Glomerular endothelial cell (primary cell): ENCODE measurements around the gene ARHGAP4. TPM values are rescaled to one million over a fixed set of nuclear protein-coding genes. Genes with fewer than 3 reads are reported as not detected.
A peak's percentile ranks its signal among the peaks of the same experiment; 100 is the strongest.

Experiments
- DNase-seq: peaks from one replicate; pipeline ENCODE4 v3.0.0-alpha.2; 2011; ENCODE audit warnings: low read depth, low spot score; ENCODE audit errors: extremely low read depth
- total RNA-seq: library from RNA; depleted of rRNA; stranded (reverse); fragments of >200 nt; gene quantifications from 2 replicates; pipeline ENCODE4 v1.2.3, GENCODE V29; 2015

ARHGAP4 gene
- total RNA-seq, 1 donor from 2014 or later, result 24.2 TPM

DNA sequence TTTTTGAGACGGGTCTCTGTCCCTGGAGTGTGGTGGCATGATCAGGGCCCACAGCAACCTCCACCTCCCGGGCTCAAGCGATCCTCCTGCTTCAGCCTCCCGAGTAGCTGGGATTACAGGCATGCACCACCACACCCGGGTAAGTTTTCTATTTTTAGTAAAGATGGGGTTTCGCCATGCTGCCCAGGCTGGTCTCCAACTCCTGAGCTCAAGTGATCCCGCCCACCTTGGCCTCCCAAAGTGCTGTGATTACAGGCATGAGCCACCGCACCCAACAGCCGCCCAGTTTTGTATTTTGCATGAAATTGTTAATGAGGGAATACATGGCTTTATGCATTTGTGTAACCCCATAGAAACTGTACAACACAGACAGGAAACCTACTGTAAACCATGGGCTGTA is 2.8 kb upstream of the ARHGAP4 start:
- DNase-seq, result no peak

DNA sequence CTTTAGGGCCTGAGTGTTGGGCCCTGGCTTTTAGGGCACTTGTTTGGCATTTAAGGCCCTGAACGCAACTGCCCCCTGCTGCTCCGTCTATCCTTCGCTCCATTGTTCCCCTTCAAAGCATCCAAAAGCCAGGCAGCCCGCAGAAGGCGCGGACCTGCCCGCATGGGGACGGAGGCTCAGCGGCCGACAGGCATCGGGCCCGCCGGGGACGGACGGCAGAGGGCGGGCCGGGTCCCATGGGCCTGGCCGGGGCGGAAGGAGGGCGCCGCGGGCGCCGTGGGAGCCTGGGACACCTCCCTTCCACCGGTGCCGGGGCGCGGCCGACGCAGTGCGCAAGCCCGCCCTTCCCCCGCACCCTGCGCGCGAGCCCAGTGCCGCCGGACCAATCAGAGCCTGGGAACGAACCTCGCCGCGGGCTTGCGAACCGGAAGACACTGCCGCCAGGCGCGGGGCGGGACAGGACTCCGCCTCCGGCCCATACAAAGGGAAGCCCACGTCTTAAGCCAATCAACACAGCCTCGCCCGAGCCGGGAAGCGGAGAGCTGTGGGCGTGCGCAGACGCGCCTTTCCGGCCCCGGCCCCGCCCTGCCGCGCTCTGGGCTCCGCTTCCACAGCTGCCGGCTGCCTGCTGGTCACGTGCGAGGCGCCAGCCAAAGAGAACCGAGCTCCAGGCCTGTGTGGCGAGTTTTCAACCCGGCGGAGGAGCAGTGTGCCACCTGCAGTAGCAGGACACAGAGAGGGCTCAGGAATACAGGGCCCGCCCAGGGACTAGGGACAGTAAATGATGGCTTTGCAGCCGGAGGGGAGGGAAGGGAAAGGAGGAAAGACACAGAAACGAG is 2.1 kb upstream of the ARHGAP4 start:
- DNase-seq, result peak; percentile 68

DNA sequence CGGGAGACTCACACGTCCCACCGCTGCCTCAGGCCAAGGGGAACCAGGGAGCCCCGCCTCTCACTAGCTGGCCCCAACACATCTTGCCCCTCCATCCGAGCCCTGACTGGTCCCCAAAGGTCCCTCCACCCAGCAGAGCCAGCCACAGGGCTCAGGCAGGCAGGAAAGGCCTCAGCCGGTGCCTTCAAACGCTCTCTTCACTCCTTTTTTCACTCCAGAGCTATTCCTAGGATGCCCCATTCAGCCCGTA is 1.5 kb upstream of the ARHGAP4 start:
- DNase-seq, result no peak

DNA sequence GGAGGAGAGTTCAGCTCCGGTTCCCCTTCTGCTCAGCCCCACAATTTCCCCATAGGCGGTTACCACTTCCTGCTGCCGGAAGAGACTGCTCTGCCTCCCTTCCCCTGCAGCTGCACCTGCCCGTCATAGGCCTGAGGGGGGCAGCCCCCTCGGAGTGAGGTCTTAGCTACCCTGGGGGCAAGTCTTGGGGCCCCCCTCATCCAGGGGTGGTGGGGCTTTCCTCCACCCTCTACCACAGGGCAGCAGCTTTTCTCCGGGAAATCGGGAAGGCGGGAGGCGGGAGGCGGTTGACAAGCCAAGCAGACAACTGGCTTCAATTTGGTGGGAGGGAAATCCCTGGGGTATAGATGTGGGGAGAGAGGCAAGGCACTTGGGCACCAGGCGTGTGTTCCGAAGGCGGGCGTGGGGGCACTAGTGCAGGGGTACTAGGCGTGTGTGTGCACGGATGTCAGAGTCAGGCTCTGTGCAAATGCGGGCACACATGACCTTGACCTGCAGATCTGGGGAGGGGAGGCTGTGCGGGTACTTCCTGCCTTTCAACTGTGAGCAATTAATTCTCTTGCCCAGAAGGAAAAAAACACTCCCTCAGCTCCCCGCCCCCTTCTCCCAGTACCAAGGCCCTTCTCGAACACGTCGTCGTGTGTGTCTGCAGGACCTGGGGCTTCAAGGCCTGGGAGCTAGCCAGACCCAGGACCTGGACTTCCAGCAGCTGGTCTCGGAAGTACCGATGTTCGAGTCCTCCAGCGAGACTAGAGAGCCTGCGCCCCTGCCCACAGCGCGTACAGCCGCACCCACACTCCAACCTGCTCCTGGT is 1.0 kb upstream of the ARHGAP4 start:
- no peak for DNase-seq

DNA sequence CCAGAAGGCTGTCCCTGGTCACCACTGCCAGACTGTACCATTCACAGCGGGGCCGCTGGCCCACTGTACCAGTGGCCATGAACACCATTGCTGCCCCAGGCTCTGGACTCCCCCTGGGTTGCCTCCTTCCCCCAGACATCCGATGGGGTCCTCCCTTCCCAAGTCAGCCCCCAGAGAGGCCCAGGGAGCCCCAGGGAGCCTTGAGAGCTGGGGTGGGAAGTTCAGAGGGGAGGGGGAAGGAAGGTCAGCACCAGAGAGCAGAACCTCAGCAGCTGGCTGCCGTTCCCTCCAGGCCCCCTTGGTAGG is 441 bp upstream of the ARHGAP4 start:
- no peak for DNase-seq

DNA sequence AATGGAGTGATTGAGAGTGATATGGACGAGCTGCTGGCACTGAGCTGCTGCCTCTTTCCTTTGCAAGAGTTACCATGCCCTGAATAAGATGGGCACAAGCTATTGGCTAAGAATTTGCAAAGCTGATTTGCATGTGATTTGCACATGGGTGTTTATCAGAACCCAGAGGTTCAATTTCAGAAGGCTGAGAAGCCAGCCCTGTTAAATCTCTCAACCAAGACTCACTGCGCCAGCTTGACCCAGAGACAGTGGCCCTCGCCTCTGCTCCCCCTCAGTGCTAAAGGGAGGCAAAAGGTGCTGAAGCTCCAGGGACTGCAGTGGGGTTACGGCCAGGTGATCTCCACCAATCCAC is 701 bp downstream of the ARHGAP4 start:
- no peak for DNase-seq

DNA sequence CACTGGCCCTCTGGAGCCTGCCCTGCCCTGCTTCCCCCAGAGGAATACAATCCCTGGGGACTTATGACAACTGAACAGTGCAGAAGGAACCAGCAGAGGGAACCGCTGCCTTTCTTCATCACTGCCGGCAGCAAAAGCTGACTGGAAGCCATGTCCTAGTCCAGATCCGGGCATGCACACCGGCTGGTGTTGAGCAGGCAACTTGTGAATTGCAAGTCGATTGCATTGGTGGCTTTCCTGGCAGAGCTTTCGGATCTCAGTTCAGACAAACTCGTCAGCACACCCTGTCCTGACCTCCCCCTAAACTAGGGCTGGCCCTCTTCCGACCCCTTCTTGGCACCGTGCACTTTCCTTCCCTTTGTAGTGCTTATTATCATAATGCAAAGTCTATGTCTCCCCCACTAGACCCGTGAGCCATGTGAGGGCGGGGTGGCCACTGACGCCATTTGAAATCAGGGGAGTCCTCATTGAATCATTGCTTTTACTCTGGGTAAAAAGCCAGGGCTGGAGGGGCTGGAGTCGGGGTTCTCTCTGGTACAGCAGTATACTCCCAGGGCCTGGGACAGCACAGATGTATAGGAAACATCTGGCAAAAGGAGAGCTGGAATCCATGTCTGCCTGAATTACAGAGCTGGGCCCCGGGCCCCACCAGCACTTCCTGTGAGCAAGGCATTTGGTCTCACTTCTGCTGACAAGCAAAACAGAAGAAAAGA is 1.8 kb downstream of the ARHGAP4 start:
- no peak for DNase-seq

DNA sequence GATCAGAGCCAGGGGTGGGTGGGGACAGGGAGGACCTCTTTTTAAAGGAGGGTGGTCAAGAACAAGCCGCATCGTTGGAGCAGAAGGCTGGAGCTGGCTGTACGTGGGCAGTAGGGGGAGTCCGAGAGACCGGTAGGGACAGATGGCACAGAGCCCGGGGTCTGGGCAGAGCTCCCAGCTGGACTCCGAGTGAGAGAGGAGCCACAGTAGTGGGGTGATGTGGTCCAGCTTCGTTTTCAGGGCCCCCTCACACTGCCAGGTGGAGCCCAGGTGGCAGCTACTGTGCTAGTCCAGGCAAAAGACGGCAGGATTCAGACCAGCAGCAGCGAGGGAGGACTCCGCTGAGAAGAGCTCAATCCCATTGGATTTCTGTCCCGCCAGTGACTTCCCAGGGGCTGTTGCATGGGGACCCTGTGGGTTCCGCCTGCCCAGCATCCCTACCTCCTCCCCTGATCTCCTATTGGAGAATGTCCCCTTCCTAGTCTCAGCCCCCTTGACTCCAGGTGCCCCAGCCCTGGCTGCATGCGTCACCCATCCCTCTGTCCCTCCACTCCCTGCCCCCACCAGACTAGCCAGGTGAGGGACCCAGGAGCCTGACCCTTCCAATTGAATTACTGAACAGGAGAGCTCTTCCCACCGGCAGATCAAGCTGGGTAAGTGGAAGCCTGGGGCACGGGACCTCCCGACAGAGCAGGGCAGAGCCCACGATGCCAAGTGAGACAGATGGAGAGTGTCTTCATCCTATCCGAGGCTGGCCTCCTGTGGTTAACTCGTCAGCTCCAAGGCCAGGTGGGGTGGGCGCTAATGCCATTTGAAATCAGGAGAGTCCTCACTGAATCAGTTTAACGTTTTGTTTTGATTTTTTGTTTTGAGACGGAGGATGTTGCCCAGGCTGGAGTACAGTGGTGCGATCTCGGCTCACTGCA is 2.9 kb downstream of the ARHGAP4 start:
- no peak for DNase-seq

DNA sequence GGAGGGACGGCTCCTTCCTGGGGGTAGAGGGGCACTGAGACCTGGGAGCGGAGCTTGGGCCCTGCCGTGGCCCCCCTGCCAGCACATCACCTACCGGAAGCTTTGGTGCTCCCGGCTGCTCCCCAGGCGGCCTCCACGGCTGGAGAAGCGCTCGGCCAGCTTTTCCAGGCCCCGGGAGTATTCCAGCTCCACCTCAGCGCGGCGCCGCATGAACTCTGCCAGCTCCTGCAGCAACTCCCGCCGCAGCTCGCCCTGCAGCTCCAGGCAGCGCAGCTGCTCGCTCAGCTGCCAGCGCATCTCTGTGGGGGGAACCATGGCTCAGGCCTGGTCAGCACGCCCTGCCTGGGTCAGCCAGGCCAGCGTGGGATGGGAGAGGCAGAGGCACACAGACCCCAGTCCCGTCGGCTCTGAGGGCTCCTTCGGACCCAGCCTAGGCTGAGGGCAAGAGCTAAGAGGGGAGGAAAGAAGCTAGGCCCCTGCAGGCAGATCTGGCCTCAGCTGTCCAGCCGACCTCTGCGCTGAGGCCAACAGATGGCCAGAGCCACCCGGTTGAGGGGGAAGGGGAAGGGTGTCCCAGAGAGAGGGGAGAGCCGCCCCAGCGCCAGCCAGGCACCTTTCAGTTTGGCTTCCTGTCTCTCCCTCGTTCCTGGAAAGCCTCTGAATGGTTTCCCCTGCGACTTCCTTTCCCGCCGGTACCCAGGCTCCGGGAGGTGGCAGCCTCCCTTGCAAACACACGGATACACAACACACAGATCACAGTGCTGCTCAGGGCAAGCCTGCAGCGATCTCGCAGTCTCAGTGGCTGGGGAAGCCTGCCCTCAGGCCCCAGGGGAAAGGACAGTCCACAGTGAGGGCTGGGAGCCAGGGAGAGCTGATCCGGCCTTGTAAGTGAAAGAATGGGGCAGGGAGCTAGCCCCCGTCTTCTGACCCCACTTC is 4.3 kb downstream of the ARHGAP4 start:
- no peak for DNase-seq

DNA sequence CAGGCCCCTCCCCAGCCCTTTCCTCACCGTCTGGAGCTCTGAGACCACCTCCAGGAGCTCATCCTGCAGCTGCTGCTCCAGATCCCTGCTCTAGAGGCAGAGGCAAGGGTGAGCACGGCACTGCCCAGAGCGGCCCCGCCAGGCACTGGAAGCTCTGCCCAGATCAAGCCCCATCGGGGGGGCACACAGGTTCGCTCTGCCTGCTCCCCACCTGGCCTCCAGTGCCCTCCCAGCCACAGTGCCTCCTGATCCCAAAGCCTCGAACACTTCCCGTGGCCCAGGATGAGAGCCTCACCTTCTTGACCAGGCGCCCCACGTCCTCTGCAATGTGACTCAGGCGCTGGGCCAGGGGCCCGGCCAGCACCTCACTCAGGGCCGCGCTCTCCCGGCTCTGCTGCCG is 5.0 kb downstream of the ARHGAP4 start:
- no peak for DNase-seq

DNA sequence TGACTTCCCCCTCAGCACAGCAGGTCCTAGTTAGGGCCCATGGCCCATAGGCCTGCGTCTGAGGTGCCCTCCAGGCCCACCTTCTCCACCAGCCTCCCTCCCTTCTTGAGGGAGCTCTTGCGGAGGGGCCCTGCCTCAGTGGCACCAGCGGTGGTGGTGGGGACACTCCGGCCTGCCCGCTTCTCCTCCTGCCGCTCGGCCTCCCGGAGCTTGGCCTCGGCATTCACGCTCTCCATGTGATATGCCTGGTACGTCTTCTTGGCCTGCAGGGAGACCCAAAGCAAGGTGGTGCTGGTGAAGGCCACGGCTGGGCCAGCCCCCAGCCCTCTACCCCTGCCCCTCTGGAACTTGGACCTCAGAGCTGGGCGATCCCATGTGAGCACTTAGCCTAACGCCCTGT is 5.5 kb downstream of the ARHGAP4 start:
- no peak for DNase-seq

DNA sequence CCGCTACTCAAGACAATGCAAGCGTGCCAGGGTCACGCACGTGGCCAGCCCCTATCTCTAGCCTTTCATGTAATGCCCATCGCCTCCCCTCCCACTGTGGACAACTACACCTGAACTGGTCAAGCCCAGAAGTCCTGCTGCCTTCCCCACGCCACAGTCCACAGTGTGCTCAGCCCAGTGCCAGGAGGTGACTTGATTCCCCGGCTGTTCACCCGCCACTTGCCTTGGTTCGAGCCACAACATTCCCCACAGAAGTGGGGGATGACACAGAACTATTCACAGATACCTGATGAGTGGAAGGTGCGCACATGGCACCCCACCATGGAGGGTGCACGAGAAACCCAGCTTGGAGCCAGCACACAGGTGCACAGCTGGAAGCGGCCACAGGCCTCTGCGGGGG is 6.8 kb downstream of the ARHGAP4 start:
- DNase-seq, result no peak

DNA sequence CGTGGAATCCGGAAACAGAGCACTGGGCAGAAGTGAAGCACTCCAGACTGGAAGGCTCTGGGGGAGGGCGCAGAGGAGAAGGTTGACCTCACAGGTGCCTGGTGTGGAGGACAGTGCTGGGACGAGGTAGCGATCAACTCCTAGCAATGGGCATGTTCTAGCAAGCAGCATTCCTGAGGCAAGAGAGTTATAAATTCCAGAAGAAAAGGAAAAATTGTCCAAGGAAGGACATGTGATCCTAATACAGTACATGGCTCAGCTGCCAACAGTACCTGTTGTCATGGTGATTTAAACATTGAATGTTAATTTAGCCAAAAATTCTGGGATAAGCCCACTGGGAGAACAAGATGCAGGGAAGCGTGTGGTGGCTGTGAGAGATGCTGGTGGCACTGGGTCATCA is 8.2 kb downstream of the ARHGAP4 start:
- no peak for DNase-seq

DNA sequence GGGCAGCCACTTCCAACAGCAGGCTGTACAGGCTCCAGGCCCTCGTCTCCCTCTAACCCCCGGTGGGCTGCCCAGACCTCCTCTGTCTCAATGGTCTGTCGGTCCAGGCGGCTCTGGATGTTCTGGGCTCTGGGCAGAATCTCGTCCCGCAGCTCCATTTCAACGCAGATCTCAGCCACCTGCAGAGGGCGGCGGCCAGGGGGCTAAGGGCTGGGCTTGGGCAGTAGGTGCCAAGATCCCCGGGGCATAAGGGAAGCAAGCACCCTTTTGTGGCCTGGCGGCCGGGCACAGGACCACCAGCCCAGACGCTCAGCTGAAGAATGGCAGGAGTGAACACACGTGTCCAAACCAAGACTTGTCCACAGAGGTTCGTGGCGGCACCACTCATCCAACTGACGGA is 12.4 kb downstream of the ARHGAP4 start:
- DNase-seq, result no peak

DNA sequence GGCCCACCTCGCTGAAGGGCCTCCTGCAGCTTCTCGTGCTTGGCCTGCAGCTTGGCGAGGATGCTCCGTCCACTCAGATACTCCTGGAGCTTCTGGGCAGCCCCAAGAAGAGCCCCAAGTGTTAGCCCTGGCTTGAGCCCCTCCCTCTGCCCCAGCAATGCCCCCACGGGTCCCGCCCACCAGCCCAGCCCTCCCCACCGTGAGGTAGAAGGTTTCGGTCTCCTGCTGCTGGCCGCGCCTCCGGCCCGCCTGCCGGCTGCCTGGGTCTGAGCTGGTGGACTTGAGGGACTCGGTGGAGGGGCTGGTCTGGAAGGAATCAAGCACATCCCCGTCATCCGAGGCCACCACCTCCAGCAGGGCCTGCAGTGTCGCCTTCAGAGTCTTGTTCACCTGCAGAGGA is 12.9 kb downstream of the ARHGAP4 start:
- DNase-seq, result no peak

DNA sequence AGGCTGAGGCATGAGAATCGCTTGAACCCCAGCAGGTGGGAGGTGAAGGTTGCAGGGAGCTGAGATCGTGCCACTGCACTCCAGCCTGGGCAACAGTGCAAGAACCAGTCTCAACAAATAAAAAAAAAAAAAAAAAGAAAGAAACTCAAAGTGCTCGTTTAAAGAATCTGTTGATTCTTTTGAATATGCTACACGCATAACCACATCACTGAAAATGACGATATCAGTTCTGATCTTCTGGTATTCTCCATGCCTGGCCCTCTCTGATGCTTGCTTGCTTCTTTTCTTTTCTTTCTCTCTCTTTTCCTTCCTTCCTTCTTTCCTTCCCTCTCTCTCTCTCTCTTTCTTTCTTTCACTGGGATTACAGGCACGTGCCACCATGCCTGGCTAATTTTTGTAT is 14.3 kb downstream of the ARHGAP4 start:
- DNase-seq, result no peak

DNA sequence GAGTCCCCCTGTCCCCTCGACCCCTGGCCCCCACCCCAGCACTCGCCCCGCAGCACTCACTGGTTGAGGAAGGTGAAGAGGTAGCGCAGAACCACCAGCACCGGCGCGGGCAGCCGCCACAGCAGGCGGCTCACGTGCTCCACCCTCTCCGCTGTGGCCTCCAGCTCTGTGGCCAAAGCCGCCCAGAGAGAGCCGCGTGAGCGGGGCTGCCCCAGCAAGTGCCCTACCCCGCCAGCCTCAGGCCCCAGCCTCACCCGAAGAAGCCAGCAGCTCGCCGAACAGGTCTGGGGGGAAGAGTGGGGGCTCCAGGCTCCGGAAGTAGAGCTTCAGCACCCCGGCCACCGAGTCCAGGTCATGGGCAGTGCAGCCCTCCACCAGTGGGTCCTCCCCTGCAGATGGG is 15.6 kb downstream of the ARHGAP4 start:
- no peak for DNase-seq

DNA sequence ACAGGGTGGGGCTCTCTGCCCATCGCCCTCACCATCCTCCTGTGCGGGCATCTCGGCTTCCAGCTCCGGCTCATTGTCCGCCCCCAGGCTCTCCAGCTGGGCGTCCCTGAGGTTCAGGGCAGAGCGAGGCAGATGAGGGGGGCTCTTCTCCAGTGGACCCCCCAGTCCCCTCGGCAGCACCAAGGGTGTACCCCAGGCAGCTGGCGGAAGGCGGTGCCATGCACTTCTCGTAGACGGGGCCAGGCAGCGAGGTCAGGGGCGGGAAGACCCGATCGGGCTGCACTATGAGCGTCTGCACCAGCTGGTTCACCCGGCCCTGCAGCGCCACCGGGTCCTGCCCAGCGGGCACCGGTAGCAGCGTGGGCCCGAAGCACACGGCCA is 16.1 kb downstream of the ARHGAP4 start:
- no peak for DNase-seq

DNA sequence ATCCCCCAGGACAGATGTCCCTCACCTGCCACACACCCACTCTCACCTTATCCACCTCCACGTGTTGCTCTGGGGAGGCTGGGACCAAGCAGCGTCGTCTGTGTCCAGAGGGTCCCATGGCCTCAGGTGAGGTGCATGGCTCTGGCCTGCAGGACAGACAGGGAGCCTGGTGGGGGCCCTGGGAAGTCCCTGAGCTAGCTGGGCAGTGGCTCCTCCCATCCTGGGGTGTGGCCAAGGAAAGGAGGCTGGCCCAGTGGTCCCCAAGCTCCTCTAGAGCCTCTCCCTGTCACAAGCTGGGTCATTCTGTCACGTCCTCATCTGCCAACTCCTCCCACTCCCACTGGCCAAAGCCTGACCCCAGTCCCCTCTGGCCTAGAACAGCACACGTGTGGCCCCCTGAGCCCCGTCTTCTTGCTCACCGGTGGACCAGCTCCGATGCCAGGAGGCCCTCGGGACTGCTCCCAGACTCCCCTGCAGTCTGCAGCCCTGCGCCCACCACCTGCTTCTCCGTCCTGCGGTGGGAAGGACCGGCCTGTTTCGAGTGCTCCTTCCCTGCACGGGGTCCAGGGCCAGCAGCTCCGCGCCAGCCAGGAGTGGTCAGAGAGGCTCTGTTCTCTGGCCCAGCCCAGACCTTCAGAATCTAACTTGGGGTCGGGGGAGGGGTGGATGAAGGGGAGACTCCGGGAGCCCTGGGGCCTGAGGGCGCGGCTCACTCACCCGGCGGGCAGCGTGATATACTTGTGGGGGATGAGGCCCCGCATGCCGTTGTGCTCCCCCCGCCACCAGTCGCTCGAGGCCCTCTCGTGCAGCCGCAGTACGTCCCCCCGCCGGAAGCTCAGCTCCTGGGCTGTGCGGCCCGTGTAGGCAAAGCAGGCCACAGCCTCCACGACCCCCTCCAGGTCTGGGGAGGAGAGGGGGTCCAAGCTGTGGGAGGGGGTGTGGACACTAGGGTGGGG is 16.8 kb downstream of the ARHGAP4 start:
- DNase-seq, result no peak
